Cardiac fibroblast (primary cell): ENCODE data around the gene LIN28B.
"Not testable (repeated sequence)": the region's sequence is repeated elsewhere in the genome, so short reads cannot be mapped to it uniquely, and the experiment has no call there.

Experiments used
- DNase-seq, 2 donors: peaks; one replicate each; pipeline versions ENCODE4 v3.0.0 to v3.0.0-alpha.2; 2010; ENCODE audit warnings: low read depth in 2 of 2
- H3K4me3 ChIP-seq, 2 donors: replicated peaks in 1 of 2; 1 replicate in 1 of 2; 2 replicates in 1 of 2; pipeline ENCODE4 v1.5.1; 2011; ENCODE audit warnings: low read depth in 2 of 2, low read length in 2 of 2, mild to moderate bottlenecking in 2 of 2, moderate library complexity in 1 of 2
- TF ChIP-seq, protein P1 (sequence below): IDR thresholded peaks from one replicate; pipeline ENCODE4 v1.5.1; 2011; ENCODE audit warnings: low read depth, mild to moderate bottlenecking, low read length, inconsistent platforms

The LIN28B gene

DNA sequence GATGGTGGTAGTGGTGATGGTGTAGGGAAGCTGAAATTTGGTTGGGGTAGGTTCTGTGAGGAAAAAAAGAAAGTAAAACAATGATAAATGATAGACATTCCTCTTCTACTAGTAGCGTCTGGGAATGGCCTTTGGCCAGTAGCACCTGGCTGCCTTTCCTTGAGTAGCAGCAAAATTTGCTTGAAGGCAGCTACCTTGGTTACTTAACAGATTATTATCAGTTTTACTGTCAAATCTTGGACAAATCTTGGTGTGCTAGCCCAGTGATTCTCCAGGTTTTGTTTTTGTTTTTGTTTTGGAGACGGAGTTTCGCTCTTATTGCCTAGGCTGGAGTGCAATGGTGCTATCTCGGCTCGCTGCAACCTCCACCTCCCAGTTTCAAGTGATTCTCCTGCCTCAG is 26.4 kb downstream of the LIN28B start:
- TF ChIP-seq, protein P1, sequence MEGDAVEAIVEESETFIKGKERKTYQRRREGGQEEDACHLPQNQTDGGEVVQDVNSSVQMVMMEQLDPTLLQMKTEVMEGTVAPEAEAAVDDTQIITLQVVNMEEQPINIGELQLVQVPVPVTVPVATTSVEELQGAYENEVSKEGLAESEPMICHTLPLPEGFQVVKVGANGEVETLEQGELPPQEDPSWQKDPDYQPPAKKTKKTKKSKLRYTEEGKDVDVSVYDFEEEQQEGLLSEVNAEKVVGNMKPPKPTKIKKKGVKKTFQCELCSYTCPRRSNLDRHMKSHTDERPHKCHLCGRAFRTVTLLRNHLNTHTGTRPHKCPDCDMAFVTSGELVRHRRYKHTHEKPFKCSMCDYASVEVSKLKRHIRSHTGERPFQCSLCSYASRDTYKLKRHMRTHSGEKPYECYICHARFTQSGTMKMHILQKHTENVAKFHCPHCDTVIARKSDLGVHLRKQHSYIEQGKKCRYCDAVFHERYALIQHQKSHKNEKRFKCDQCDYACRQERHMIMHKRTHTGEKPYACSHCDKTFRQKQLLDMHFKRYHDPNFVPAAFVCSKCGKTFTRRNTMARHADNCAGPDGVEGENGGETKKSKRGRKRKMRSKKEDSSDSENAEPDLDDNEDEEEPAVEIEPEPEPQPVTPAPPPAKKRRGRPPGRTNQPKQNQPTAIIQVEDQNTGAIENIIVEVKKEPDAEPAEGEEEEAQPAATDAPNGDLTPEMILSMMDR, result no peak
- no peak overlapping the region for H3K4me3 ChIP-seq
- DNase-seq, result no peak

DNA sequence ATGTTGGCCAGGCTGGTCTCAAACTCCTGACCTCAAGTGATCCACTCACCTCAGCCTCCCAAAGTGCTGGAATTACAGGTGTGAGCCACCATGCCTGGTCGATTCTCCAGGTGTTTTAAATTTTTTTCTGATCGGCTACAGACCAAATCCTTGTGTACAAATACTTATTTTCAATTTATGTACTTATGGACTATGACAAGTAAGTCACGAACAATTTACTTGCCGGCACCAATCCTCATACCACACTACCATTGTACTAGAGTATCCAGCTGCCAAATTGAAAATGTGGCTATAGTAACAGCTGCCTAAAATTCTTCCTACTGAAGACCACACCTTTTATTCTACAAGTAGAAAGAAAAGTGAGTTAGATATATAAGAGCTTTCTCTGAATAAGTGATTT is 26.9 kb downstream of the LIN28B start:
- TF ChIP-seq, protein P1, result no peak
- DNase-seq, result no peak
- H3K4me3 ChIP-seq, result no peak overlapping the region

DNA sequence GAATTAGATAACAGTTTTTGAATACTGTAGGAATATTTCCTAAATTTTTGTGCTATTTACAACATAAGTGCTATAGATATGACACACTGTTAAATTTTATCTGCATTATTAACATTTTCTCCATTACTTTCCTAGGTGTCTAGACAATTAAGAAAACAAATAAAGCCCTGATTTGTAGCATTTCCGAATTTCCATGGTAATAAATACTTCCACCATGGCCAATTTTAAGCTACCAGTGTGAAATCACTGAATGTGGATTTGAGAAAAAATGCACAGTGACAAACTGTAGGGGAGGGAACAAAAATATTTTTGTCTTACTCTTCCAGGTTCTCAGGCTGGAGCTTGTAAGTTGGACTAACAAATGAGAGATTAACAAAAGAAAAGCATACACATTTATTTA is 27.9 kb downstream of the LIN28B start:
- TF ChIP-seq, protein P1, result no peak
- no peak overlapping the region for H3K4me3 ChIP-seq
- DNase-seq, result no peak

DNA sequence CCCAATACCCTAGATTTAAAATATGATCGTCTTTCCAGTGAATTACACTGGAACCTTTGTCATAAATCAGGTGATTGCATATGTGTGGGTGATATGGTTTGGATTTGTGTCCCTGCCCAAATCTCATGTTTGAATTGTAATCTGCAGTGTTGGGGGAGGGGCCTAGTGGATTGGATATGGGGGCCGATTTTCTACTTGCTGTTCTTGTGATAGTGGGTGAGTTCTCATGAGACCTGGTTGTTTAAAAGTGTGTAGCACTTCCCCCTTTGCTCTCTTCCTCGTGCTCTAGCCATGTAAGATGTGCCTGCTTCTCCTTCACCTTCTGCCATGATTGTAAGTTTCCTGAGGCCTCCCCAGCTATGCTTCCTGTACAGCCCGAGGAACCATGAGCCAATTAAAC is 29.0 kb downstream of the LIN28B start:
- not testable (repeated sequence) for DNase-seq, H3K4me3 ChIP-seq

DNA sequence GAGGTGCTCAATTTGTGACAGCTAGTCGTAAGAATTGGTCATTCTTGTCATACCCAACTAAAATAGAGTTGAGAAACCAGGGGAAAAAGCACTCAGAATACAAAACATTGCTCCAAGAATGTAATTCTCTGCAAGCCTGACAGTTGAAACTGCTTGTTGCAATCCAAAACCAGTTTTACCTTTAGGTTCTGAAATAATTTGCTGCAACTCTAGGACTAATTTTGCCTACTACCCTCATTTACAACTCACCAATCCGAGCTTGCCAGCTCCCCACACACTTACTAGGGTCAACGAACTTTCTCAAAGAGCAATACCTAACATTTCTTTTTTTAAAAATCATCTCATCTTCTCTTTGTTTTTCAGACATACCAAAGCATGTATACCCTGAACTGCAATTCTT is 29.7 kb downstream of the LIN28B start:
- DNase-seq, result no peak
- TF ChIP-seq, protein P1, result no peak
- no peak overlapping the region for H3K4me3 ChIP-seq

DNA sequence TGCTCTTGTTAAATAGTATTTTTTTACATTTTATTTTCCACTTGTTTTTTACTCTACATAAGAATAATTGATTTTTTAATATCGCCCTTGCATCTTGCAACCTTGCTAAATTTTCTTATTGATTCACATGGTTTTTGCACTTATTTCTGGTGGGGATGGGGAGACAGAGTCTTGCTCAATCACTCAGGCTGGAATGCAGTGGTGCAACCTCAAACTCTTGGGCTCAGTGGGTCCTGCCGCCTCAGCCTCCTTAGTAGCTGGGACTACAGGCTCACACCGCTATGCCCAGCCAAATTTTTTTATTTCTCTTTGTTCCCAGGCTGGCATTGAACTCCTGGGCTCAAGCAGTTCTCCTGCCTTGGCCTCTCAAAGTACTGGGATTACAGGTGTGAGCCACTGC is 30.3 kb downstream of the LIN28B start:
- no peak overlapping the region for H3K4me3 ChIP-seq
- DNase-seq, result no peak
- TF ChIP-seq, protein P1, result no peak

DNA sequence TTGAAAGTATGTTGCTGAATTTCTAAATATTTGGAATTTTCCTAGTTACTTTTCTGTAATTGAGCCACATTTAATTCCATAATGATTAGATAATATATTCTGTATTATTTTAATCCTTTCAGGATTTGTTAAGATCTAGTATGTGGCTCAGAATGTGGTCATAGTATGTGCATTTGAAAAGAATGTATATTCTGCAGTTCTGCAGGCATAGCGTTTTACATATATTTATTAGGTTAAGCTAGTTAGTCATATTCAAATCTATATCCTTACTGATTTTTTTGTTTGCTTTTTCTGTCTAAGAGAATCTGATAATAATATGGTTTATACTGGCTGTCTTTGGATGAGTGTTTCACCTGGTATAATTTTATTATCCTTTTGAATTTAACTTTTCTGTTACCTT is 33.2 kb downstream of the LIN28B start:
- TF ChIP-seq, protein P1, result no peak
- no peak for DNase-seq
- H3K4me3 ChIP-seq, result no peak overlapping the region

DNA sequence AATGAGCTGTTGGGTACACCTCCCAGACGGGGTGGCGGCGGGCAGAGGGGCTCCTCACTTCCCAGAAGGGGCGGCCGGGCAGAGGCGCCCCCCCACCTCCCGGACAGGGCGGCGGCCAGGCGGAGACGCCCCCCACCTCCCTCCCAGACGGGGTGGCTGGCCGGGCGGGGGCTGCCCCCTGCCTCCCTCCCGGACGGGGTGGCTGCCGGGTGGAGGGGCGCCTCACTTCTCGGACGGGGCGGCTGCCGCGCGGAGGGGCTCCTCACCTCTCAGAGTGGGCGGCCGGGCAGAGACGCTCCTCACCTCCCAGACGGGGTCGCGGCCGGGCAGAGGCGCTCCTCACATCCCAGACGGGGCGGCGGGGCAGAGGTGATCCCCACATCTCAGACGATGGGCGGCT is 34.2 kb downstream of the LIN28B start:
- not testable (repeated sequence) for DNase-seq, H3K4me3 ChIP-seq

DNA sequence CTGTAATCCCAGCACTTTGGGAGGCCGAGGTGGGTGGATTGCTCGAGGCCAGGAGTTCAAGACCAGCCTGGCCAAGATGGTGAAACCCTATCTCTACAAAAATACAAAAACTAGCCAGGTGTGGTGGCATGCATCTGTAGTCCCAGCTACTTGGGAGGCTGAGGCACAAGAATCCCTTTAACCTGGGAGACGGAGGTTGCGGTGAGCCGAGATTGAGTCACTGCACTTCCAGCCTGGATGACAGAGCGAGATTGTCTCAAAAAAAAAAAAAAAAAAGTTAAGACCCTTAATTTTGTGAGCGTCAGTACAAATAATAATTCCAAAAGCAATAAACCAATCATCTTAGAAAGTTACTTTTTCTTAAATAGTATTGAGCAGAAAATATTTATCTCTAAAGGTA is 36.7 kb downstream of the LIN28B start:
- not testable (repeated sequence) for H3K4me3 ChIP-seq, DNase-seq
